ENCODE data around the gene CD320.
"Not testable (repeated sequence)": the region's sequence is repeated elsewhere in the genome, so short reads cannot be mapped to it uniquely, and the experiment has no call there.

CD320 gene

DNA sequence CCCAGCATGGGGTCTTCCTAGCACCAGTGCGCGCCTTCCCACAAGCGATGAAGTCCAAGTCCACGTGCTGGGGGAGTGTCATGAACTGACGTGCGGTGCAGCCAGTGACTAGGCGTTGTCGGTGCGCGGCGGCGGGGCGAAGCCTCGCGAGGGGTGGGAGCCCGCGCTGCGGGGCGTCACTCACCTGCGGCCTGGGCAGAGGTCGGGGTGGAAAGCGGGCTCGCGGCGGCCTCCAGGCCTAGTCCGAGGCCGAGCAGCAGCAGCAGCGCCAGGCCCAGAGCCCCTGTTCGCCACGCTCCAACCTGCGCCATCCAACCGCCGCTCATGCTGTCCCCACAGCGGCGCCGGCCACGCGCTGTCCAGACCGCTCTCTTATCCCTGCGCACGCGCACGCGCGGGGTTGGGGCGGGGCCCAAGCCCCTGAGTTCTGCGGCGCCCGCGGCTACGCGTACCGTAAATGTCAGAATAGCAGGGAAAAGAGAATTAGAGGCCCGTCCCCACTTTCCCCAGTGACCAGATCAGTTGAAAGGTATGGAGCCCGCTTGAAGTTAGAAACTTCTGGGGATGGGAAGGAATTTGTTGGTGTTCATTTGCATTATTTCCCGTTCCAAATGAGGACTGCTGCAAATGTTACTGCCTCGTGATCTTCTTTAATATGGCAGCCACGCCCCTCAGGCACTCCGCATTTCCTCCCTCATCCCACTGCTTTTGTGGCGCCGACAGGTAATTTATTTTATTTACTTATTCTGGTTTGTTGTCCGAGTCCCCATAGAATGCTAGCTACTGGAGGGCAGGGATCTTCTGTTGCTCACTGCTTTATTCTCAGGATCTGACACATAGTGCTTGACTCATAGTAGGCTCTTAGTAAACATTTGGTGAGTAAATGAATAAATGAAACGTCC is at the start of gene CD320:
Gene CD320, minus strand, starts transcription at position 394 of the 902 bp plus-strand sequence. Its CDS starts 68 bp downstream, at position 326.
- no peak for DNase-seq

DNA sequence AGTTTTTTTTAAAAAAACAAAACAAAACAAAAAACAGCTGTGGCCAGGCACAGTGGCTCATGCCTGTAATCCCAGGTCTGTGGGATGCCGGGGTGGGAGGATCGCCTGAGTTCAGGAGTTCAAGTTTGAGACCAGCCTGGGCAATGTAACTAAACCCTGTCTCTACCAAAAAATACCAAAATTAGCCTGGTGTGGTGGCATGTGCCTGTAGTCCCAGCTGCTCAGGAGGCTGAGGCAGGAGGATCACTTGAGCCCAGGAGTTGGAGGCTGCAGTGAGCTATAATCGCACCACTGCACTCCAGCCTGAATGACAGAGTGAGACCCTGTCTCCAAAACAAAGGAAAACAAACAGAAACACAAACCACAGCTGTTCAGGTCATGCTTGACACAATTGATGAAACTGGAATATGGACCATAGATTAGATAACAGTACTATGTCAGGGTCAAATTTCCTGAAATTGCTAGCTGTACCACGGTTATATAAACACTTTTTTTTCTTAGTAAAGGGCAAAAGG is 48.9 kb upstream of the CD320 start:
- no peak for DNase-seq

DNA sequence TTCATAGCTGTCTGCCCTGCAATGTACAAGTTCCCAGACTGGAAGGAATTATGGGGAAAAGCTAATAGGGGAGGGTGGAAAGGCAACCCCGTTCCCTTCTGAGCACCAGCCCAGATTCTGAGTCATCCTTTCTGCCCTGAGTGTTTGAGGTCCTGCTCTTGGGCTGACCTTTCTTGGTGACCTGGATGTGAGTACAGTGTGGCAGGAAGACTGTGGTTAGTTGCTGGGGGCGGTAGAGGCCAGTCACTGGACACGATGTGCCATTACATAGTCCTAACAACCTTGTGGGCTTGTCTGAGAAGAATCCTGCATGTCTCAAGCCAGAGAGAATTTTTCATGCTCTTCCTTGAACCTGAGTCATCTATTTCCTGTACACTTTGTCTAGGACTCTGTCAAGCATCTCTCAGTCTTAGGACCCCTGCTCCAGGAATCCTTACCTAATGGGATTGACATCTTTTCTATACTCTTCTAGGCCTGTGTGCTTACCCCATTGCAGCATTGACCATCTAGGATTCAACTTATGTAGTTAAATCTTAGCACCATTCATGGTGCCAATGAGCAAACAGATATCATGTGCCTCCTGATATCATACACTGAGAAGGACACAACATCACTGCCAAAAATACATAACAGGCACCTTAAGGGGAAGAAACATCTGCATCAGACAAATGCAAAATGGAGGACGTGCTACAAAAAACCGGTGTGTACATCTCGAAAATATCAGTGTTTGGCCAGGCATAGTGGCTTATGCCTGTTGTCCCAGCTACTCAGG is 47.7 kb upstream of the CD320 start:
- no peak for DNase-seq

DNA sequence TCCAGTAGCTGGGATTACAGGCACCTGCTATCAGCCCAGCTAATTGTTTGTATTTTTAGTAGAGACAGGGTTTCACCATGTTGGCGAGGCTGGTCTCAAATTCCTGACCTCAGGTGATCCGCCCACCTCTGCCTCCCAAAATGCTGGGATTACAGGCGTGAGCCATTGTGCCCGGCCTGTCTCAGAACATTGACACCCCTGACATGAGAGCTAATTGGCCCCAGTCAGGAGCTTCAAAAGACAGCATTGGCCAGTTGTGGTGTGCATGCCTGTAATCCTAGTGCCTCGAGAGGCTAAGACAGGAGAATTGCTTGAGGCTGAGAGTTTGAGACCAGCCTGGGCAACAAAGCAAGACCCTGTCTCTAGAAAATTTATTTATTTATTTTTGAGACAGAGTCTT is 44.7 kb upstream of the CD320 start:
- DNase-seq = not testable (repeated sequence)

DNA sequence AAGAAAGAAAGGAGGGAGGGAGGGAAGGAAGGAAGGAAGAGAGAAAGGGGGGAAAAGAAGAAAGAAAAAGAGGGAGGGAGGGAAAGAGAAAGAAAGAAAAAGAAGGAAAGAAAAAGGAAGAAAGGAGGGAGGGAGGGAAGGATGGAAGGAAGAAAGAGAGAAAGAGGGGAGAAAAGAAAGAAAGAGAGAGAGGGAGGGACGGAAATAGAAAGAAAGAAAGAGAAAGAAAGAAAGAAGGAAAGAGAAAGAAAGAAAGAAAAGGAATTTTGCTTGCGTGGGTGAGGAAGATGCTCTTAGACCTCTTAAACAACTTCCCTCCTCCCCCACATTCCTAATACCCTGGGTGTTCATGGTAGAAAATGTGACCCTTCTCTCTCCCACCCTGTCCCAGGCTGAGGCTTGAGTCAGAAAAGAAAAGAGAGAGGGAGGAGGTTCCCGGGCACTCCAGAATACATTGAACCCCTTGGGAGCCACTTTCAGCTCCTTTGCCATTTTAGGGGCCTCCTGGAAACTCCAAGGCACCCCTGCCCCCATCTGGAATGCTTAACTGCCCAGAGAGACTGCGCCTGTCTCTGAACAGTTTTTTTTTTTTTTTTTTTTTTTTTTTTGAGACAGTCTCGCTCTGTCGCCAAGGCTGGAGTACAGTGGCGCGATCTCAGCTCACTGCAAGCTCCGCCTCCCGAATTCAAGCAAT is 44.1 kb upstream of the CD320 start:
- no peak for DNase-seq

DNA sequence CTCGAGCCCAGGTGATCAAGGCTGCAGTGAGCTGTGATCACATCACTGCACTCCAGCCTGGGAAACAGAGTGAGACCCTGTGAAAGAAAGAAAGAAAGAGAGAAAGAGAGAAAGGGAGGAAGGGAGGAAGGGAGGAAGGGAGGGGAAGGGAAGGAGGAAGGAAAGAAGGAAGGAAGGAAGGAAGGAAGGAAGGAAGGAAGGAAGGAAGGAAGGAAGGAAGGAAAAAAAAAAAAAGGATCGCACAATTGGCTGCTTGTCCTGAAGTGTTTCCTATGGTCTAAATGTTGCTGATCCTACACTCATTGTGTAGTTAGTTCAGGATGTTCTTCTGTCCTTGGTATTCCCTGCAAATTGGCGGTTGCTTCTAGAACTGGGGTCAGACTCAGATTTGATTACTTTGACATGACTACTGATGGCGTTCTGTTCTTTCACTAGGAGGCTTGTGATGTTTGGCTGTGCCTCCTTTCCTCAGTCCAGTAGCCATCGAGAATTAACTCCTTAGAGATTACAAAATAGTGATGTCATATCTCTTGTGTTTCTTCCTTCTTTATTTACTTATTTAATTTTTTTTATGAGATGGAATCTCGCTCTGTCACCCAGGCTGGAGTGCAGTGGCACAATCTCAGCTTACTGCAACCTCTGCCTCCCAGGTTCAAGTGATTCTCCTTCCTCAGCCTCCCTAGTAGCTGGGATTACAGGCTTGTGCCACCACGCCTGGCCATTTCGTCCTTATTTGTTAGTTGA is 41.6 kb upstream of the CD320 start:
- not testable (repeated sequence) for DNase-seq

DNA sequence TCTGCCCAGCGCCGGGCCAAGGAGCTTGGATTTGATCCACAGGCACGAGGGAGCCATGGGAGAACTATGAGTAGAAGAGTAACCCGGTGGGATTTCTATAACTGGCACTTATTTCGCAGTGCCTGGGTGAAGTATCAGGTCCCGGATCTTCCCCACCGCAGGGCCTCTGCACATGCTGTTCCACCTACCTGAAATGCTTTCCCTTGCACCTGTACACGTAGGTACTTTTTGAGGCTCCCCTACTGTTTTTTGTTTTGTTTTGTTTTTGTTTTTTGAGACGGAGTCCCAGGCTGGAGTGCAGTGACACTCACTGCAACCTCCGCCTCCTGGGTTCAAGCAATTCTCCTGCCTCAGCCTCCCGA is 35.3 kb upstream of the CD320 start:
- no peak for DNase-seq

DNA sequence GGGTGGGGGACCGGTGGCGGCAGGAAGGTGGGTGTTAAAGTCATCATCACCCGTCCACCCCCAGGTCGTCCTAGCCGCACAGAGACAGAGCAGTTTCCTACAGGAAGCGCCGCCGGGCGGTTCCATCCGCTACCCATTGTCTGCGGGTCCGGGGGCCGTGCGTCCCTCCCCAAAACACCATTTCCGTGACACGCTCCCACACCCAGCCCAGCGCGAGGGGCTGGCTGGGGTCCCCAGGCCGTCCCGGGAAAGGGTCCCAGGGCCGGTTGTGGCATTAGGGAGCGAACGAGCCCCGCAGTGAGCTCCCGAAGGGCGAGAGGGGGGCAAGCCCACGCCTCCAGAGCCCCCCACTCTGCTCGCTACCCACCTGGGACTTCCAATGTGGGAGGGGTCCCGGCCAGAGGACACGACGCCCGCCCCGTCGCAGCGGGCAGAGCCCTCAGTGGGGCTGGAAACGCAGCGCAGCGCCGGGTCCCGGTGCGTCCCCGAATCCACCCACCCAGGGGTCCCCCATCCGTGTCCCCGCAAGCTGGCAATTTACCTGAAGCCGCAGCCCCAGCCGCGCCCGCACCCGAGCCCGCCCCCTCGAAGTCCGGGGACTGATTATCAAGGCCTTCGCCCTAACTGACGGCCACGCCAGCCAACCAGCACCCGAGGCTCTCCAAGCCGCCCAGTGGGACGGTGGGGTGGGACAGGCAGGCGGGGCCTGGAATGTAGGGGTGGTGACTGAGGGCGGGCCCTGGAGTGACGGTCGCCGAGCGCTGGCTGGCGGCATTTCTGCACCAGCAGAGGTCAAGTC is 34.7 kb upstream of the CD320 start, which contains the start of gene KANK3:
Gene KANK3, minus strand, starts transcription at position 579 of the 799 bp plus-strand sequence. CDS start 5,434 bp downstream, outside the sequence.
- DNase-seq = no peak

DNA sequence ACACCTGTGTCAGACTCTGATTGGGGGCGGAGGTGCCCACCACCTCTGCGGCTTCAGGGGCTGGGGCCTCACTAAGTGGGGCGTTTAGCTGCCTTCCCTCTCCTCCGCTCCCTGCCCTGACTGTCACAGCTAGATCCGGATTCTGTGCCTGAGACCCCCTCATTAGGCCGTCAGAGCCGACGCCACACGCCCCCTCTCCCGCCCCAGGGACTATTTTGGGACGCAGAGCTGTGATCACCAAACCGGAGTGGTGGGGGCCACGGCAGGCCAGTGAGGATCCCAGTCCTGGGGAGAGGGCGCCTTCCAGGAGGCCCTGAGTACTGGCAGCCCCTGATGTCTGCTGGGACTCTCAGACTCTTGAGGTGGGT is 34.1 kb upstream of the CD320 start:
- no peak for DNase-seq

DNA sequence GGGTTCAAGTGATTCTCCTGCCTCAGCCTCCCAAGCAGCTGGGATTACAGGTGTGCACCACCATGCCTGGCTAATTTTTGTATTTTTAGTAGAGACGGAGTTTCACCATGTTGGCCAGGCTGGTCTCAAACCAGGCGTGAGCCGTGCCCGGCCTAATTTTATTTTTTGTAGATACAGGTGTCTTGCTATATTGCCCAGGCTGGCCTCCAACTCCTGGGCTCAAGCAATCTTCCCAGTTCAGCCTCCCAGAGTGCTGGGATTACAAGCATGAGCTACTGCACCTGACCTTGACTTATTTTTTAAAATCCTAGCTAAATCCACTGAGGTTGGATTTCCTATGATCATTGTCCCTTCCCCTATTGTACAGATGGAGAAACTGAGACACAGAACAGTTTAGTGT is 33.3 kb upstream of the CD320 start:
- not testable (repeated sequence) for DNase-seq

DNA sequence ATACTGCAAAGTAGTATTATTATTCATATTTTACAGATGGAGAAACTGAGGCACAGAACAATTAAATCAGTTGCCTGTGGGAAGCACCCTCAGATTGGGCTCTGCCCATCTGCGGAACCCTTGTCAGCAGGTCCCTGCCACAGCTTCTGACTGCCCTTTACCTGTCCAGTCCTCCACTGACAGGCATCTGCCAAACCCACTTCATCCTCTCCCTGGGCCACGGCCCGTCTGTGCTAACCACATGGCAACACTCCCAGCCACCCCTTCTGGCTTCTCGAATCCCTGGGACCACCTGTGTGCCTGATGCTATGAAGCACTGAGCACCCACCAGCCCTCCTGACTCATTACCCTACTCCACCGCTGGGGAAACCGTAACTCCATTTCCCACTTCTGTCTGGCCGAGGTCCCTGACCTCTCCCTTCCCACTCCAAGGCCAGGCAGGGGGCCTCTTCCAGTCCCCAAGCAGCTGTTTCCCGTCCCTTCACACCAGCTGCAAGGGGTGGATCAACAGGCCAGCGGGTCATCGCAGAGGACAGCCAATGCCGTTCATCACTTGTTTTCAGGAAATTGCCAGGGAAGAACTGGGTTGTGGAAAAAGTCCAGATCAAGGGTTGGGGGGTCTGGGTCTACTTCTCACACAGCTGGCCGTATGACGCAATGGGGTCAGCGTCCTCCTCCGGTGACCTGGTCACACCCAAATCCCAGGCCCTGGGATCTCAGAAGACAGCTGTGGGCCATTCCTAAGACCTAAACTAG is 32.4 kb upstream of the CD320 start:
- no peak for DNase-seq

DNA sequence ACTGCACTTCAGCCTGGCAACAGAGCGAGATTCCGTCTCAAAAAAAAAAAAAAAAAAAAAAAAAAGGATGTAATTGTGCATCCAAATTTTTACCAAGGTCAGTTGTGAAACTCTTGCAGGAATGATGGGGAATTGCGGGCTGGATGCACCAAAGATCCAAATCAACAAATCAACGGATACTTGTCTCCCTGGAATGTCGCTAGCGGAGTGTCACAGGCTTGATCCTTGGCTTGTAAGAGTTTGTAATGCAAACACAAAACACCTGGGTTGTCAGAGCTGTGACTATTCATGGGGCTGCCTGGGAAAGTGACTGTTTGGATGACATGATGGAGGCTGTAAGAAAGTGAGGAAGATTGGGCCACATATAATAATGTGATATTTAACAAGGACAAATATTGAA is 30.7 kb upstream of the CD320 start:
- no peak for DNase-seq

DNA sequence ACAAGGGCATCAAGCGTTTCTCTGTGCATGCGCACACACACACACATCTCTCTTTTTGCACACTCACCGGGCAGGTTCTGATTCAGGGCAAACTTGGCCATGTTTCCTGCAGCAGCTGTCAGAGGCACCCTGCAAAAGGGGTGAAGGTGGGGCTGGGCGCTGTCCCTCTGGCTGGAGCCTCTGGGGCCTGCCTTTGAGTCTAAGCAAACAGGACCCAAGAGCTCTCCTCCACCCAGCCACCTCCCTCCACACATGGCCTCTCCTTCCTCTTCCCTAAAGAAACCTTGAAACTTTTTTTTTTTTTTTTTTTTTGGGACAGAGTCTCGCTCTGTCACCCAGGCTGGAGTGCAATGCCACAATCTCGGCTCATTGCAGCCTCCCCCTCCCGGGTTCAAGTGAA is 29.6 kb upstream of the CD320 start:
- no peak for DNase-seq

DNA sequence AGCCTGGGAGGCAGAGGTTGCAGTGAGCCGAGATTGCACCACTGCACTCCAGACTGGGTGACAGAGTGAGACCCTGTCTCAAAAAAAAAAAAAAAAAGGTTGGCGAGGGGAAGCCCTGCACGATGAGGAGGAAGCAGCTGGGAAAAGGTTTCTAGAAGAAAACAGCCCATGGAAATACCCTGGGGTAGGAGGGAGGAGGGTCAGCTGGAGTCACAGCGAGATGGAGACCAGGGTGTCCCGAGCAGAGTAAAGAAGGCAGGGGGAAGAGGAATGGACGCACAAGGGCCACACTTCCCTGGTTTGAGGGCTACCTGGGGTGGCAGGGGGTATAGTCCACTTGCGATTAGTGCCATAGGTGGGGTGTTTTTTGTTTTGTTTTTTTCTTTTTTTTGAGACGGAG is 28.5 kb upstream of the CD320 start:
- DNase-seq = no peak

DNA sequence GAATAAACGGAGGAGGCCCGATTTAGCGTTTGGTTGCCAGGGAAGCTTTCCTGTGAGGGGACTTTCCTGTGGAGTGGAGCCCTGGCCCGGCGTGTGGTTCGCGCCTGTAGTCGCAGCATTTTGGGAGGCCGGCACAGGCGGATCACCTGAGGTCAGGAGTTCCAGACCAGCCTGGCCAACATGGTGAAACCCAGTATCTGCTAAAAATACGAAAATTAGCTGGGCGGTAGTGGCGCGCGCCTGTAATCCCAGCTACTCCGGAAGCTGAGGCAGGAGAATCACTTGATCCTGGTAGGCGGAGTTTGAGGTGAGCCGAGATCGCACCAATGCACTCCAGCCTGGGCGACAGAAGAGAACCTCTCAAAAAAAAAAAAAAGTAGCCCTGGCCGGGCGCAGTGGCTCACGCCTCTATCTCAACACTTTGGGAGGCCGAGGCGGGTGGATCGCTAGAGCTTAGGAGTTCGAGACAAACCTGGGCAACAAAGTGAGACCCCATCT is 28.0 kb upstream of the CD320 start:
- no peak for DNase-seq

DNA sequence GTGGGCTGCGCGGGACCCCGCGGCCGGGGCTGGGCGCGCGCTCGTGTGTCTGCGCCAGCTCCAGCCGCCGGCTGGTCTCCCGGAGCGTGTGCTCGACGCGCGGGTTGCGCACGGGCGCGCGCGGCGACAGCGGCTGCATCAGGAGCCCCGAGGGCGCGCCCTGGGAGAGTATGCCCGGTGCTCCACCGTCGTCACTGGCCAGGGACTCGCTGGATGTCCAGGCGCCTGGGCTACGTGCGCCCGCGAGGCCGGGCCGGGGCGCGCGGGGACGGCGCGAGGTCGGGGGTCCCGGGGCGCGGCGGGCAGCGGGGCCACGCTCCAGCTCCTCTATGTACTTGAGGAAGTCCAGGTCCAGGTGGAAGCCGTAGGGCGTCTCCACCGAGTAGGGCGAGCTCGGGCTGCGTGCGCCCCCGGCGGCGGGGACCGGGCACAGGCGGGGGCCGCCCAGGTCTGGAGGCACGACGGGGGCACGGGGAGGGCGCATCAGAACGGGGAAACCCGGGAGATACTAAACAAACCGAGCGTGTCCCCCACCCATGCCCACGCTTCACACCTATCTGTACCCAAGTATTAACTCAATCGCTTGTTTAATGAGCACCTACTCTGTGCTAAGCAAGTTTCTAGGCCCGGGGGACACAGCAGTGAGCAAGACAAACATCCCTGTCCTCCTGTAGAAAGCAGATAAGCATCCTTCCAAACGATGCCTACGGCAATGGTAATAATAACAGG is 27.3 kb upstream of the CD320 start:
- DNase-seq = no peak

DNA sequence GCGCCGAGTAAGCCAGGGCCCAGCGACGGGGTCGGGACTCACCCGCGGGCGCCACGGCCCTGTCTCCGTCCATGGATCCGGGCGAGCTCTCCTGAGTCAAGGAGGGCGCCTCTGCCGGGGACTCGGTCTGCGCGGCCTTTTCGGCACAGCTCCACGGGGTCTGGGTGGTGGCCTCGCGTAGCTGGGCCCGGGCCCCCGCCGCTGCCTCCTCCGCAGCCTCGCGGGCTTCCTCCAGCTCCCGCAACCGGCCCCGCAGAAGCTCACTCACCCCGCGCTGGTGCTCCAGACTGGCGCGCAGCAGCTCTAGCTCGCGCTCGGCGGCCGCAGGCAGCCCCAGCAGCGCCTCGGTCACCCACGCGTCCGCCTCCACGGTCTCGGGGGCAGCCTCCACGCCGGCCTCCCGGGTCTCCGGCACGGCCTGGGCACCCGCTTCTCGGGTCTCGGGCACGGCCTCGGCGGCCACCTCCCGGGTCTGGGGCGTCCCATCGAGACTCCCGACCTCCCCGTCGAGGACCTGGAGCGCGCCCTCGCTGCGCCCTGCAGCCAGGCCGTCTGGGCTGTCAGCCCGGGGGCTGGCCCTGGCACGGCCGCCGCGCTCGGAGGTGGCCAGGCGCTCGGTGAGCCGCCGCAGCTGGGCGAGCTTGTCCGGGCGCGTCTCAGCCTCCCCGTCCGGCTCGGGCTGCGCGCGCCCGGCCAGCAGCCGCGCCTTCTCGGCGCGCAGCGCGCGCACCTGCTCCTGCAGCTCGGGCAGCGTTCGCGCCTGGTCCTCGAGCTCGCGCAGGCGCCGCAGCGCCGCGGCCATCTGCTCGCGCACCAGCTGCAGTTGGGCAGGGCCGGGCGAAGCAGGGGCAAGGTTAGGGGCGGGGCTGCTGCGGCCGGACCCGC is 26.5 kb upstream of the CD320 start:
- no peak for DNase-seq

DNA sequence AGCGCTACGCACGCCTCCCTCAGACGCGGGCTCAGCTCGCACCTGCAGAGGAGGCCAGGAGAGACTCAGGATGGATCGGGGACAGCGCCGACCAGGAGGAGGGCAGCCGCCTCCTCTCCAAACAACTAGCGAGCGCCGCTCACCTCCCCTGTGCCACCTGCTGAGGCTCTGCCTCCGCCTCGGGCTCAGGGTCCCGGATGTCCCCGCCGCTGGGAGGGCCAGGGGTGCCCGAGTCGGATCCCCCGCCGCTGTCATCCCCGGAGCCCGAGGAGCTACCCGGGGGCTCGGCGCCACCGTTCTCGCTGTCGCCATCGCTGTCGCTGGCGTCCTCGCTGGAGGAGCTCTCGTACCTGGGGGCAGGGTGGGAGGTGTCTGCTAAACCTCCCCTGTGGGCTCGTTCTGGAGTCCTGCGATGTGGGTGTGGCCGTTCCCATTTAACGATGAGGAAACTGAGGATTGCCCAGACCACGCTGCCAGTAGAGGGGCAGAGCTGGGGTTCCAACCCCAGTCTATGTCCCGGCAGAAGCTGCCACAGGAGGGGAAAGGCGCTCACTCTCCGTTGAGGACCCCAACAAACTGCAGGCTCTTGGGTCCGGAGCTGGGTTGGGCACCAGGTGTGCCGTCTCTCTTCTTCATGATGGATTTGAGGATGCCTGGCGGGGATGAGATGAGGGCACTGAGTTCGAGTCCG is 25.8 kb upstream of the CD320 start:
- DNase-seq = no peak

Data from cortex of kidney (tissue), 1 donor.